Activated naive CD8-positive, alpha-beta T cell treated with anti-CD3 and anti-CD28 coated beads, Interleukin-2, amount 10 ng/mL, durations not matched to agents 7 days and 5 days (primary cell): ENCODE results near the gene ZFP92. TPM values are rescaled to one million over a fixed set of nuclear protein-coding genes. Genes with fewer than 3 reads are reported as not detected.

Experiments used
- ATAC-seq: fragments of 150-1000 bp; cut with Tn5 transposase; one replicate; pipeline ENCODE4 v1.10.0; 2021; ENCODE audit warnings: low read depth, moderate library complexity
- POLR2A ChIA-PET: fragments of 350-600 bp; sonication (Branson Sonifier 250); formaldehyde crosslinking; loops from one replicate; lab custom pipeline; 2021; ENCODE audit warnings: antibody characterized with exemption; lab: Charles Lee
- DNase-seq: peaks from one replicate; pipeline ENCODE4 v3.0.0; 2021
- H3K27ac Mint-ChIP-seq: one replicate; pipeline ENCODE4 v1.8.0; 2022; ENCODE audit warnings: mild to moderate bottlenecking, mixed read lengths
- H3K27me3 Mint-ChIP-seq: one replicate; pipeline ENCODE4 v1.8.0; 2022; ENCODE audit warnings: mild to moderate bottlenecking, moderate library complexity, mixed read lengths
- H3K36me3 Mint-ChIP-seq: one replicate; pipeline ENCODE4 v1.8.0; 2021; ENCODE audit warnings: mild to moderate bottlenecking, mixed read lengths
- H3K4me1 Mint-ChIP-seq: one replicate; pipeline ENCODE4 v1.8.0; 2021; ENCODE audit warnings: mixed read lengths
- H3K4me3 Mint-ChIP-seq: one replicate; pipeline ENCODE4 v1.8.0; 2022; ENCODE audit warnings: mild to moderate bottlenecking, moderate library complexity, mixed read lengths
- H3K9me3 Mint-ChIP-seq: one replicate; pipeline ENCODE4 v1.8.0; 2021; ENCODE audit warnings: mixed read lengths
- total RNA-seq, 2 experiments: library from RNA; stranded (reverse); gene quantifications; one replicate each; pipeline ENCODE4 v1.2.3, GENCODE V29; 2021

ZFP92 gene
- total RNA-seq, 2 experiments from 2014 or later = 1.1 to 1.2 TPM

DNA sequence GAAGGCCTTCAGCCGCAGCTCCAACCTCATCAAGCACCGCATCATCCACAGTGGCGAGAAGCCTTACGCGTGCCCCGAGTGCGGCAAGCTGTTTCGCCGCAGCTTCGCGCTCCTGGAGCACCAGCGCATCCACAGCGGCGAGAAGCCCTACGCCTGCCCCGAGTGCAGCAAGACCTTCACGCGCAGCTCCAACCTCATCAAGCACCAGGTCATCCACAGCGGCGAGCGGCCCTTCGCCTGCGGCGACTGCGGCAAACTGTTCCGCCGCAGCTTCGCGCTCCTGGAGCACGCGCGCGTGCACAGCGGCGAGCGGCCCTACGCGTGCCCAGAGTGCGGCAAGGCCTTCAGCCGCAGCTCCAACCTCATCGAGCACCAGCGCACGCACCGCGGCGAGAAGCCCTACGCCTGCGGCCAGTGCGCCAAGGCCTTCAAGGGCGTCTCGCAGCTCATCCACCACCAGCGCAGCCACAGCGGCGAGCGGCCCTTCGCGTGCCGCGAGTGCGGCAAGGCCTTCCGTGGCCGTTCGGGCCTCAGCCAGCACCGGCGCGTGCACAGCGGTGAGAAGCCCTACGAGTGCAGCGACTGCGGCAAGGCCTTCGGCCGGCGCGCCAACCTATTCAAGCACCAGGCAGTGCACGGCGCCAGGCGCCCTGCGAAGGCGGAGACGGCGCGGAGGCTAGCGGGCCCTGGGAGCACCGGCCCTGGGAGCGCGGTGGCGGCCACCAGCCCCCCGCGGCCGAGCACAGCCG is 9.8 kb downstream of the ZFP92 start:
- no peaks in the 10 kb centered on the region for H3K4me1 Mint-ChIP-seq
- POLR2A ChIA-PET = no interaction called here
- ATAC-seq = no peak
- no peaks in the 10 kb centered on the region for H3K9me3 Mint-ChIP-seq
- DNase-seq = no peak
- H3K4me3 Mint-ChIP-seq = no peak overlapping the region
- no peak overlapping the region for H3K27ac Mint-ChIP-seq
- H3K27me3 Mint-ChIP-seq = no peaks in the 10 kb centered on the region
- no peaks in the 10 kb centered on the region for H3K36me3 Mint-ChIP-seq

GRCh38 chrX:153421856-153422255 is 10.6 kb downstream of the ZFP92 start:
- POLR2A ChIA-PET = no interaction called here
- ATAC-seq (no peak), DNase-seq (no peak)
- Mint-ChIP-seq H3K27me3 (no peaks in the 10 kb centered on the region), H3K27ac (no peak overlapping the region), H3K36me3 (no peaks in the 10 kb centered on the region), H3K4me3 (no peak overlapping the region), H3K9me3 (no peaks in the 10 kb centered on the region), H3K4me1 (no peaks in the 10 kb centered on the region)

DNA sequence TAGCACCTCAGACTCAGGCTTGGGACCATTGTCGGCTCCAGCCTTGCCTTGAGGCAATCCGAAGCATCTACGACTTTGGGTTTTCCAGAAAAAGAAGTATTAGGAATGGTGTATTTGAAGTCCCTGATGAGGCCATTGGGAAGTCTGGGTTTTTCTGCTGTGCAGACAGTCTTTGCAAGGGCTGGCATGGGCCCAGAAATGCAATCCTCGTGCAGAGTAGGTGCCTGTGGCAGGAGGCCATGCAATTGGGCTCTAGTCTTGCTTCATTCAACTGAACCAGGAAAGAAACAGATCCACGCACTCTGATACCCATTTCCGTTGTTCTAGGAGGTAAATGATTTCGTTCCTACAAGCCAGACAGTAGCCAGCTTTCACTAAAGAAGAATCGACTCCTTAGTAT is 12.4 kb downstream of the ZFP92 start:
- ATAC-seq (no peak), DNase-seq (no peak)
- POLR2A ChIA-PET = no interaction called here
- no peaks in the 10 kb centered on the region for H3K36me3 Mint-ChIP-seq
- no peak overlapping the region for H3K27ac Mint-ChIP-seq
- no peaks in the 10 kb centered on the region for H3K4me1 Mint-ChIP-seq
- peaks cover 3% of the 10 kb centered on the region for H3K27me3 Mint-ChIP-seq
- no peak overlapping the region for H3K4me3 Mint-ChIP-seq
- no peaks in the 10 kb centered on the region for H3K9me3 Mint-ChIP-seq

DNA sequence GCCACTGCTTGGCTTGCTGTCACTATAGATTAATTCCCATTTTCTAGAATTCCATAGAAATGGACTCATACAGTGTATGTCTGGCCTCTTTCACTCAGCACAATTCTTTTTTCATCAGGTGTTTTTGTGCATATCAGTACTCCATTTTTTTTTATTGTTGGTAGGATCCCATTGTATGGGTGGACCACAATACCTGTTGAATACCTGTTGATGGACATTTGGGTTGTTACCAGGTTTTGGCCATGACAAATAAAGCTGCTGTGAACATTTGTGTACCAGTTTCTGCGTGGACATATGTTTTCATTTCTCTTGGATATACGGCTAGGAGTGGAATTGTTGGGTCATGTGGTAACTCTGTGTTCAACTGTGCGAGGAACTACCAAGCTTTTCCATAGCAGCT is 14.9 kb downstream of the ZFP92 start:
- no peak overlapping the region for H3K4me3 Mint-ChIP-seq

DNA sequence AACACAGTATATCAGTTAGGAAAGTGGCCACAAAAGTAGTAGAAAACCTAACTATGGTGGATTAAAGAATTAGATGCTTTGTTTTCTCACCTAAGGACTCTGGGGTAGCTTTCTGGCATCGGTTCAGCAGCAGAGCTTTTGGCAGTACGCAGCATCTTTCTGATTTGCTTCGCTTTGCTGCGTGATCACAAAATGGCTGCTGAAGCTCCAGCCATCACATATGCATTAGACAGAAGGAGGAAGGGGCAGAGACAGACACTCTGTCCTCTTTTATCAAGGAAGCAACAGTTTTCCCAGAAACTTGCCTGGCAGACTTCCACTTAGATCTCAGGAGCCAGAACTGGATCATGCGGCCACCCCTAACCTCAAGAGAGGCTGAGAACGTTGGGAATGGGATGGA is 19.5 kb downstream of the ZFP92 start:
- no peak overlapping the region for H3K27ac Mint-ChIP-seq
- DNase-seq = no peak
- peaks cover 3% of the 10 kb centered on the region for H3K27me3 Mint-ChIP-seq
- no peaks in the 10 kb centered on the region for H3K4me1 Mint-ChIP-seq
- H3K4me3 Mint-ChIP-seq = no peak overlapping the region
- POLR2A ChIA-PET = no interaction called here
- peaks cover 5% of the 10 kb centered on the region for H3K9me3 Mint-ChIP-seq
- no peak for ATAC-seq
- no peaks in the 10 kb centered on the region for H3K36me3 Mint-ChIP-seq

More for the DNA sequence above, 14.9 kb downstream of the ZFP92 start:
- no peak for ATAC-seq
- POLR2A ChIA-PET = no interaction called here
- no peak overlapping the region for H3K27ac Mint-ChIP-seq
- H3K36me3 Mint-ChIP-seq = no peaks in the 10 kb centered on the region
- H3K9me3 Mint-ChIP-seq = peaks cover 5% of the 10 kb centered on the region
- peaks cover 3% of the 10 kb centered on the region for H3K27me3 Mint-ChIP-seq
- H3K4me1 Mint-ChIP-seq = no peaks in the 10 kb centered on the region
- DNase-seq = no peak

DNA sequence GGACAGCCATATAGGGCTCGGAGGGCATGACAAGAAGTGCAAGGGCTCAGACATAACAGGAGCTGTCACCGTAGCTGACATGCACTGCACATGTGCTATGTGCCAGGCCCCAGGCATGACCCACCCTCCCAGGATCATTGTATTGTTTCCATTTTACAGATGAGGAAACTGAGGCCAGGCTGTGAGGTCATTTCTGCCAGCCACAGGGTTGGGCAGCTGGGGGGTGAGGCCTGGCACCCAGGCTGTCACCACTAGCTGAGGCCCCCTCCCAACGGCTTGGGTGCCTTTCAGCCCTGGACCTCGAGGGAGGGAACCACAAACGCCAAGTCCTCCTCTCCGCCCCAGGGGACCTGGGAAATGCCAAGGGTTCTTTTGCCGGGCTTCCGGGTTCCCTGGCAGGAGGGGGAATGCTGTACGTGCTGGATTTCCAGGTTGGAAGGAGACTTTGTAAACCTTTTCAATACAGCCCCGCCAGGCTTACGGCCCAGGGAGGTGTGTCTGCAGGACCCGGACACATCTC is 21.9 kb downstream of the ZFP92 start:
- Mint-ChIP-seq H3K4me3 (no peak overlapping the region), H3K9me3 (peaks cover 5% of the 10 kb centered on the region), H3K27me3 (peaks cover under 1% of the 10 kb centered on the region), H3K4me1 (no peaks in the 10 kb centered on the region), H3K27ac (no peak overlapping the region), H3K36me3 (no peaks in the 10 kb centered on the region)
- DNase-seq = no peak
- no peak for ATAC-seq
- POLR2A ChIA-PET = no interaction called here

DNA sequence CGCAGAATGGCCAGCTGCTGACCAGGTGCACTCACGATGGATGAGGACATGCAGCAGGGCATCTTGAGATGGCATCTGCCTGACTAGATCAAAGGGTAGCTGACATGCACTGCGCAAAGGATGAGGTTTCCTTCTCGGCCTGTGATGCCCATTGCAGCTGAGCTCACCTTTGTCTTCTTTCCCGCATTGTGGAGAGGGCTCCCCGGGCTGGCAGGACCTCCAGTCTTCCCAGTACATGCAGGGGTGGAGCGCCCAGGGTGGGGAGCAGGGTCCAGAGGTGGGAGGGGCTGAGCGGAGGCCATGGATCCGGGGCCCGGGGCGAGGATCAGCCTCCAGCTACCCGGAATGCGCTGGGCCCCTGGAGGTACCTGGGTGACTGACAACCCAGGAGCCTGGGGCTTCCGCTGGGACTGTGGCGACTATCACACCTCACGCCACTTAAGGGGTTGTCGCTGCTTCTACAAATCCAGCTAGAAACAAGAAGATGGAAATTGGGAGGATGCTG is 22.6 kb downstream of the ZFP92 start:
- H3K27ac Mint-ChIP-seq = no peak overlapping the region
- DNase-seq (no peak), ATAC-seq (no peak)
- H3K9me3 Mint-ChIP-seq = peaks cover 5% of the 10 kb centered on the region
- H3K36me3 Mint-ChIP-seq = no peaks in the 10 kb centered on the region
- POLR2A ChIA-PET = no interaction called here
- H3K4me3 Mint-ChIP-seq = no peak overlapping the region
- H3K4me1 Mint-ChIP-seq = no peaks in the 10 kb centered on the region
- H3K27me3 Mint-ChIP-seq = peaks cover 7% of the 10 kb centered on the region

- Mint-ChIP-seq H3K4me3 (no peak overlapping the region), H3K27me3 (peaks cover 8% of the 10 kb centered on the region), H3K27ac (no peak overlapping the region), H3K9me3 (peaks cover 5% of the 10 kb centered on the region), H3K36me3 (no peaks in the 10 kb centered on the region), H3K4me1 (no peaks in the 10 kb centered on the region)
- no peak for DNase-seq
- POLR2A ChIA-PET = no interaction called here
- ATAC-seq = no peak
Measured at GRCh38 chrX:153434801-153435200, 23.5 kb downstream of the ZFP92 start.

DNA sequence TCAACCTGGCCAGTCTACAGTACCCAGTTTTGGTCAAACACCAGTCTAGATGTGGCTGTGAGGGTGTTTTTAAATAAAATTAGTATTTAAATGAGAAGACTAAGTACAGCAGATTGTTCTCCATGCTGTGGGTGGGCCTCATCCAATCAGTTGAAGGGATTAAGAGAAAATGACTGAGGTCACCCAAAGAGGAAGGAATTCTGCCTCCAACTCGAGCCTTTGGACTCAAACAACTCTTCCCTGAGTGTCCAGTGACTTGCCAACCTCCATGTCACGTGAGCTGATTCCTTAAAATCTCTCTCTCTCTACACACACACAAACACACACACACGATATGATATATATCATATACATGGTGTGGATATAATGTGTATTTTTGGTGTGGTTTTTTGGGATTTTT is 24.6 kb downstream of the ZFP92 start:
- DNase-seq = no peak
- Mint-ChIP-seq H3K9me3 (peaks cover under 1% of the 10 kb centered on the region), H3K27ac (no peak overlapping the region), H3K4me3 (no peak overlapping the region), H3K36me3 (no peaks in the 10 kb centered on the region), H3K27me3 (peaks cover 12% of the 10 kb centered on the region), H3K4me1 (no peaks in the 10 kb centered on the region)
- POLR2A ChIA-PET = no interaction called here
- ATAC-seq = no peak

- no peak for ATAC-seq
- no peaks in the 10 kb centered on the region for H3K9me3 Mint-ChIP-seq
- H3K27ac Mint-ChIP-seq = no peak overlapping the region
- H3K36me3 Mint-ChIP-seq = no peaks in the 10 kb centered on the region
- H3K4me3 Mint-ChIP-seq = no peak overlapping the region
- H3K4me1 Mint-ChIP-seq = no peaks in the 10 kb centered on the region
- POLR2A ChIA-PET = no interaction called here
- no peak for DNase-seq
- peaks cover 12% of the 10 kb centered on the region for H3K27me3 Mint-ChIP-seq
Measured at GRCh38 chrX:153438532-153438931, 27.3 kb downstream of the ZFP92 start.

GRCh38 chrX:153439977-153440376 is 28.7 kb downstream of the ZFP92 start:
- no peak for ATAC-seq
- Mint-ChIP-seq H3K9me3 (no peaks in the 10 kb centered on the region), H3K36me3 (no peaks in the 10 kb centered on the region), H3K4me1 (no peaks in the 10 kb centered on the region), H3K27ac (no peak overlapping the region), H3K27me3 (peaks cover 12% of the 10 kb centered on the region), H3K4me3 (no peak overlapping the region)
- POLR2A ChIA-PET = no interaction called here
- DNase-seq = no peak

GRCh38 chrX:153440556-153441135 is 29.4 kb downstream of the ZFP92 start:
- ATAC-seq = no peak
- H3K36me3 Mint-ChIP-seq = no peaks in the 10 kb centered on the region
- no peak overlapping the region for H3K4me3 Mint-ChIP-seq
- H3K27ac Mint-ChIP-seq = no peak overlapping the region
- H3K27me3 Mint-ChIP-seq = peaks cover 12% of the 10 kb centered on the region
- no peak for DNase-seq
- H3K4me1 Mint-ChIP-seq = no peaks in the 10 kb centered on the region
- POLR2A ChIA-PET = no interaction called here
- H3K9me3 Mint-ChIP-seq = no peaks in the 10 kb centered on the region

DNA sequence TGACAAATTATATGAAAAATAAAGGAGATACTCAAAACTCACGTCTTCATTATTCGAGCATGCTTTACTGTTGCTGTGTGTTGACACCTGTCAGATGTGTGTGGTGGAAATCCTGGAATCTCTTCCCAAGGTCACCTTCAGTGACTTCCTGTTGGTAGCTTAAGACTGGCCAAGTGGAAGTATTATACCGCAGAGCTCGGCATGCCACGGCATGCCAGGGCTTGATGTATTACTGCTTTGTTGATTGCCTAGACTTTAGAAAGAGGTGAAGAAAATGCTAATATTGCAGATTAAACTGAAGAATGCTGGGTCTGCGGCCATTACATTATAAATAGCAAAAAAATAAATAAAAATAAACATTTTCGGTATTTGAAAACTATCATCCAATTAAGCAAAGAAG is 30.0 kb downstream of the ZFP92 start:
- DNase-seq = no peak
- H3K27ac Mint-ChIP-seq = no peak overlapping the region
- H3K9me3 Mint-ChIP-seq = no peaks in the 10 kb centered on the region
- H3K4me1 Mint-ChIP-seq = no peaks in the 10 kb centered on the region
- no peak for ATAC-seq
- POLR2A ChIA-PET = no interaction called here
- peaks cover 12% of the 10 kb centered on the region for H3K27me3 Mint-ChIP-seq
- no peak overlapping the region for H3K4me3 Mint-ChIP-seq
- H3K36me3 Mint-ChIP-seq = no peaks in the 10 kb centered on the region

DNA sequence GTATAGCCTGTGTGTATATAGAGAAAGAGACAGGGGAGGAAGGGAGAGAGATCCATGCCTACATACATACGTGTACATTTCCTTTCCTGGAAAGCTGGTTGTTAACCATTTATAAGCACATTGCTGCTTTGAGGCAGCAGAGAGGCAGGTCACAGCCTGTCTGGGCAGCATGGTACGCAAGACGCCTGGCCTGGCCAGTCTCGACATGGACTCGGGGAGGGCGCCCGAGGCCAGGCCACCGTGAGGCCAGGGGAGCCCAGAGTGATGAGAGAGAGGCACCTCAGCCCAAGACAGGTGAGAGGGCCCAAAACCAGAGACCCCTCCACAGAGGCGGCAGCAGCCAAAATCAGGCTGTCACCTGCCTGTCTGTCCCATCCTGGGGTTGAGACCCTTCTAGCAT is 30.7 kb downstream of the ZFP92 start:
- Mint-ChIP-seq H3K36me3 (no peaks in the 10 kb centered on the region), H3K27me3 (peaks cover 12% of the 10 kb centered on the region), H3K27ac (no peak overlapping the region), H3K9me3 (no peaks in the 10 kb centered on the region), H3K4me3 (no peak overlapping the region), H3K4me1 (no peaks in the 10 kb centered on the region)
- no peak for DNase-seq
- ATAC-seq = no peak
- POLR2A ChIA-PET = no interaction called here
